GM10266 (cell line): ENCODE results near the gene B3GALT6.

ENCODE experiments used
- DNase-seq: peaks from one replicate; pipeline ENCODE4 v3.0.0; 2012; ENCODE audit errors: extremely low spot score
- TF ChIP-seq, protein P1 (sequence below): IDR thresholded peaks from 2 replicates; pipeline ENCODE4 v1.5.1; 2012; ENCODE audit warnings: mild to moderate bottlenecking, low read depth; ENCODE audit not compliant: control insufficient read depth, insufficient read depth; ENCODE audit errors: missing control alignments

The B3GALT6 gene

GRCh38 chr1:1220197-1220596 is 11.8 kb upstream of the B3GALT6 start:
- TF ChIP-seq, protein P1, sequence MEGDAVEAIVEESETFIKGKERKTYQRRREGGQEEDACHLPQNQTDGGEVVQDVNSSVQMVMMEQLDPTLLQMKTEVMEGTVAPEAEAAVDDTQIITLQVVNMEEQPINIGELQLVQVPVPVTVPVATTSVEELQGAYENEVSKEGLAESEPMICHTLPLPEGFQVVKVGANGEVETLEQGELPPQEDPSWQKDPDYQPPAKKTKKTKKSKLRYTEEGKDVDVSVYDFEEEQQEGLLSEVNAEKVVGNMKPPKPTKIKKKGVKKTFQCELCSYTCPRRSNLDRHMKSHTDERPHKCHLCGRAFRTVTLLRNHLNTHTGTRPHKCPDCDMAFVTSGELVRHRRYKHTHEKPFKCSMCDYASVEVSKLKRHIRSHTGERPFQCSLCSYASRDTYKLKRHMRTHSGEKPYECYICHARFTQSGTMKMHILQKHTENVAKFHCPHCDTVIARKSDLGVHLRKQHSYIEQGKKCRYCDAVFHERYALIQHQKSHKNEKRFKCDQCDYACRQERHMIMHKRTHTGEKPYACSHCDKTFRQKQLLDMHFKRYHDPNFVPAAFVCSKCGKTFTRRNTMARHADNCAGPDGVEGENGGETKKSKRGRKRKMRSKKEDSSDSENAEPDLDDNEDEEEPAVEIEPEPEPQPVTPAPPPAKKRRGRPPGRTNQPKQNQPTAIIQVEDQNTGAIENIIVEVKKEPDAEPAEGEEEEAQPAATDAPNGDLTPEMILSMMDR, result no peak

GRCh38 chr1:1221887-1222574 is 10.0 kb upstream of the B3GALT6 start:
- TF ChIP-seq, protein P1, result no peak
- no peak for DNase-seq

More at GRCh38 chr1:1220197-1220596, 11.8 kb upstream of the B3GALT6 start:
- no peak for DNase-seq

DNA sequence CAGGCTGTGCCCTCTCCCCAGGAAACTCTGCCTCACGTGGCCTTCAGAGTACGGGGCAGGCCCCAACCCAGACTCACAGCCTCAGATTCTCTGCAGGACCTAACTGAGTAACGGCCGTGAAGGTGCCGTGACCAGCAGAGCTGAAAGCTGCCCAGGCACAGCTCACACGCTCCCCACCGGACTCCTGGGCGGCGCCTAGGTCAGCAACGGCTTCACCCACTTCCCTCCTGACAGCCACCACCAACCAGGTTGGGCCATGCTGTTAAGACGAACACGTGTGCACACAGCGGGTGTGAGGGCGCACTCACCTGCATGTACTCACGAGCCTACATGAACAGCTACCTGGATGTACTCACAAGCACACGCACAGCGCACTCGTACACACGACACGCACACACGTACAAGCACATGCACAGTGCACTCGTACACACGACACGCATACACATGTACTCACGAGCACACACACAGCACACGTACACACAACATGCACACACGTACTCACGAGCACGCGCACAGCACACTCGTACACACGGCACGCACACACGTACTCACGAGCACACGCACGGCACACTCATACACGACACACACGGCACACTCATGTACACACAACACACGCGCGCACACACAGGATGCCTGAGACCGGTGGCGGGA is 9.3 kb upstream of the B3GALT6 start:
- DNase-seq, result no peak
- TF ChIP-seq, protein P1, result no peak

DNA sequence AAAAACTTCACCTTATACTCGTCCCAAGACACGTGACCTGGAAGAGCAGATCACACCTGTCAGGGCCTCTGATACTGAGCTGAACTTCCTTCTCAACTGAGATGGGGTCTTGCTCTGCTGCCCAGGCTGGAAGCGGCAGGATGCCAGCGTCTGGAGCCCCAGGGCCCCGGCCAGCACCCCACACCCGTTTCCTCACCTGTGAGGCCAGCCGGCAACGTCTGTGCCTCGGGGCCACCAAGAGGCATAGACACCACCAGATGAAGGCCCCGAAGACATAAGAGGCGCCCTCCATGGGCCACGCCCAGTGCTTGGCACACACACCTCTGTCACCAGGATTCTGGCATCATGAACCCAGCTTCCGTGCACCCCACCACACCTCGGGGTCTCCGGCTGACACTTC is 8.7 kb upstream of the B3GALT6 start:
- DNase-seq, result no peak
- TF ChIP-seq, protein P1, result no peak

DNA sequence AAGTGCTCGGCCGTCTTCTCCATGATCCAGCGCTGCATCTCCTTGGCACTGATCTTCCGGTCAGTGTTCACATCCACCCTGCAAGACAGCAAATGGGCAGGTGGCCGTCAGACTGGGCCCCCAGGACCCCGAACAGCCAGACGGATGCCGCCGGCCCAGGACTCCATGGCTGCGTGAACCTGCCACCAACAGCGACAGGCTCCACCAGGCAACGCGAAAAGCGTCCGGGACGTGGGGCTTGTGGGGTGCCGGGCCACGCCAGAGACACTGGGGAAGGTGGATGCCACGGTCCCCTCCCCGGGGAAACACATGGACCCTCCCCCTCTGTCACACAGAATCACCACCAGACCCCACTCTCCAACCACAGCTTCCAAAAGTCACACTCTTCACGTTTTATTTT is 8.1 kb upstream of the B3GALT6 start:
- no peak for DNase-seq
- TF ChIP-seq, protein P1, result no peak

GRCh38 chr1:1225238-1225845 is 6.7 kb upstream of the B3GALT6 start:
- TF ChIP-seq, protein P1, result no peak

DNA sequence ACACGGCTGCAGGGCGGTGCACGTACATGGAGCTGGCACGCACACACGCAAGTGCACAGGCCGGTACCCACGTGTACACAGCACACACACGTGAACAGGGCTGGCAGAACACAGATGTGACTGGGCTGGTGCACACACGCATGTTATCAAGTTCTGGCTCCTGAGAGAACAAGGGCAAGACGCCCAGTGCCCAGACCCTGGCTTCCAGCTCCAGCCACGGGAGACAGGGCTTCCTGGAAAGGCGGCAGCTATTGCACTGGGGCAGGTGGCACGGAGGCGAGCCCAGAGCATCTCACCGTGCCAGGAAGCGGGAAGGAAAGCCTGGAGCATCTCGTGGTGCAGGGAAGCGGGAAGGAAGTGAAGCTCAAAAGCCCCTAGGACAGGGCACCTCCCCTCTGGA is 6.1 kb upstream of the B3GALT6 start:
- TF ChIP-seq, protein P1, result no peak
- DNase-seq, result no peak

More at GRCh38 chr1:1225238-1225845, 6.7 kb upstream of the B3GALT6 start:
- no peak for DNase-seq
